ENCODE data around the gene APBB1IP. TPM values are rescaled to one million over a fixed set of nuclear protein-coding genes. Genes with fewer than 3 reads are reported as not detected.

APBB1IP gene
- total RNA-seq, 4 donors from 2014 or later, result 2.6 to 6.2 (median 5.1) TPM

DNA sequence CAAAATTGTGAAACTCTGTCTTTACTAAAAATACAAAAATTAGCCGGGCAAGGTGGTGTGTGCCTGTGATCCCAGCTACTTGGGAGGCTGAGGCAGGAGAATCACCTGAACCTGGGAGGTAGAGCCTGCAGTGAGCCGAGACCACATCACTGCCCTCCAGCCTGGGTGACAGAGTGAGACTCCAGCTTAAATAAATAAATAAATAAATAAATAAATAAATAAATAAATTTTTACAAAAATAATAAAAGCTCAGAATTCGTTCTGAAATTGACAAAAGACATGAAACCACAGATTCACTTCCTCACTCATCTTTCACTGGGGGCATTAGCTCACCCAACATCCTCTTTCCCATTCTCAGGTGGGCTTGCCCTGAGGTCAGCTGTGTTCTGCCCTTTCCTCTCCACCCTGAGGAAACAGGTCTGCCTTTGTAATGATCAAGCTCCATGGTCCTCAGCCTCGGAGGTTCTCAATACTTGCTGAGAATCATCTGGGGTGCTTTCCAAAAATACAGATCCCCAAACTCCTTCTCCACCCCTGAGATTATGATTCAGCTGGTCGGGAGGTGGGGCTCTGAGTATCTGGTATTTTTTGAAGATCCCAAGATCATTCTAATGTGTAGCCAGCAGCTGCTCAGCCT lies 29.2 kb upstream of the APBB1IP start:
- intact Hi-C loops (cut with DNase I), result no loop called here
- Histone ChIP-seq H3K9me3 (no peaks in the 10 kb centered on the region), H3K4me1 (no peaks in the 10 kb centered on the region), H3K36me3 (no peaks in the 10 kb centered on the region), H3K27me3 (no peaks in the 10 kb centered on the region), H3K4me3 (no peak overlapping the region), H3K27ac (replicated peaks in 1 of 4) (no peak overlapping the region)
- WGBS, result 68% methylated on average over 5 of the region's 5 CpGs
- TF ChIP-seq, protein P1, sequence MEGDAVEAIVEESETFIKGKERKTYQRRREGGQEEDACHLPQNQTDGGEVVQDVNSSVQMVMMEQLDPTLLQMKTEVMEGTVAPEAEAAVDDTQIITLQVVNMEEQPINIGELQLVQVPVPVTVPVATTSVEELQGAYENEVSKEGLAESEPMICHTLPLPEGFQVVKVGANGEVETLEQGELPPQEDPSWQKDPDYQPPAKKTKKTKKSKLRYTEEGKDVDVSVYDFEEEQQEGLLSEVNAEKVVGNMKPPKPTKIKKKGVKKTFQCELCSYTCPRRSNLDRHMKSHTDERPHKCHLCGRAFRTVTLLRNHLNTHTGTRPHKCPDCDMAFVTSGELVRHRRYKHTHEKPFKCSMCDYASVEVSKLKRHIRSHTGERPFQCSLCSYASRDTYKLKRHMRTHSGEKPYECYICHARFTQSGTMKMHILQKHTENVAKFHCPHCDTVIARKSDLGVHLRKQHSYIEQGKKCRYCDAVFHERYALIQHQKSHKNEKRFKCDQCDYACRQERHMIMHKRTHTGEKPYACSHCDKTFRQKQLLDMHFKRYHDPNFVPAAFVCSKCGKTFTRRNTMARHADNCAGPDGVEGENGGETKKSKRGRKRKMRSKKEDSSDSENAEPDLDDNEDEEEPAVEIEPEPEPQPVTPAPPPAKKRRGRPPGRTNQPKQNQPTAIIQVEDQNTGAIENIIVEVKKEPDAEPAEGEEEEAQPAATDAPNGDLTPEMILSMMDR (IDR thresholded peaks at IDR 0.05), result no peak
- TF ChIP-seq EP300 (IDR thresholded peaks at IDR 0.05) (no peak), POLR2AphosphoS5 (IDR thresholded peaks at IDR 0.05) (no peak), POLR2A (IDR thresholded peaks at IDR 0.05; ENCODE audit: low read depth) (no peak)
- DNase-seq (ENCODE audit: extremely low spot score), result no peak

DNA sequence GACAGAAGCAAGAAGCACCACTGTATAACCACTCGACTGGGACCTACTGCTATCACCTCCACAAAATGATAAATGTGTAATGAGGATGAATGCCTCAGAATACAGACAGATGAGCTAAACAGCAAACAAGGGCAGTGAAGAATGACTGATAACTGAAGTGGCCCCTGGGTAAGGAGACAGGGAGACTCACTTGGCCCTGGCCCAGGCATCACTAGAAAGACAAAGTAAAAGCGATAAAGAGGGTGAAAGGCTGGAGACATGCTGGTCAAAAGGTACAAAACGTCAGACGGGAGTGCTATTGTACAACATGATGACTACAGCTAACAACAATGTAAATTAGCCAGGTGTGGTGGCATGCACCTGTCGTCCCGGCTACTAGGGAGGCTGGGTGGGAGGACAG lies 27.8 kb upstream of the APBB1IP start:
- no peak overlapping the region for H3K4me3 ChIP-seq
- no peaks in the 10 kb centered on the region for H3K9me3 ChIP-seq
- H3K36me3 ChIP-seq, result no peaks in the 10 kb centered on the region
- TF ChIP-seq, protein P1 (IDR thresholded peaks at IDR 0.05), result no peak
- TF ChIP-seq POLR2A (IDR thresholded peaks at IDR 0.05; ENCODE audit: low read depth), result no peak
- no peak for TF ChIP-seq EP300 (IDR thresholded peaks at IDR 0.05)
- no peak for TF ChIP-seq POLR2AphosphoS5 (IDR thresholded peaks at IDR 0.05)
- intact Hi-C loops (cut with DNase I), result no loop called here
- no peaks in the 10 kb centered on the region for H3K4me1 ChIP-seq
- WGBS, result 68% methylated on average over 6 of the region's 6 CpGs
- H3K27me3 ChIP-seq, result no peaks in the 10 kb centered on the region
- DNase-seq (ENCODE audit: extremely low spot score), result peak; percentile 79
- H3K27ac ChIP-seq (replicated peaks in 1 of 4), result no peak overlapping the region

DNA sequence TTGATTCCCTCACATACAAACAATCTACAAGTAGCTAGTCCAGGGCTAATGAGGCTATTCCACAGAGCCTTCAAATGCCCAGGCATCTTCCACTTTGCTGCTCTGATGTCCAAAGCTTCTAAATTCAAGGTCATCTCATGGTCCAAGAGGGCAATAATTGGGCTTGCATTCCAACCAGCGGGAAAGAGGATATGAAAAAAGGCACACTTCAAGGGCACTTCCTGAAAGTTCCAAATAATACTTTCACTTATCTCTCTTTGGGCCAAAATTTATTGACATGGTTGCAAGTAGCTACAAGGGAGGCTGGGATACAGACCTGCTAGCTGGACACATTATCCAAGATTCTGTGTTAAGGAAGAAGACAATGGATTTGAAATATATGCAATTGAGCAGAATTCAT lies 25.2 kb upstream of the APBB1IP start:
- Histone ChIP-seq H3K36me3 (no peaks in the 10 kb centered on the region), H3K27ac (replicated peaks in 1 of 4) (no peak overlapping the region), H3K9me3 (no peaks in the 10 kb centered on the region), H3K4me3 (no peak overlapping the region), H3K27me3 (no peaks in the 10 kb centered on the region), H3K4me1 (no peaks in the 10 kb centered on the region)
- DNase-seq (ENCODE audit: extremely low spot score), result no peak
- intact Hi-C loops (cut with DNase I), result no loop called here
- 63% methylated on average over 1 of the region's 1 CpG for WGBS
- TF ChIP-seq, protein P1 (IDR thresholded peaks at IDR 0.05), result no peak
- TF ChIP-seq EP300 (IDR thresholded peaks at IDR 0.05) (no peak), POLR2AphosphoS5 (IDR thresholded peaks at IDR 0.05) (no peak), POLR2A (IDR thresholded peaks at IDR 0.05; ENCODE audit: low read depth) (no peak)

DNA sequence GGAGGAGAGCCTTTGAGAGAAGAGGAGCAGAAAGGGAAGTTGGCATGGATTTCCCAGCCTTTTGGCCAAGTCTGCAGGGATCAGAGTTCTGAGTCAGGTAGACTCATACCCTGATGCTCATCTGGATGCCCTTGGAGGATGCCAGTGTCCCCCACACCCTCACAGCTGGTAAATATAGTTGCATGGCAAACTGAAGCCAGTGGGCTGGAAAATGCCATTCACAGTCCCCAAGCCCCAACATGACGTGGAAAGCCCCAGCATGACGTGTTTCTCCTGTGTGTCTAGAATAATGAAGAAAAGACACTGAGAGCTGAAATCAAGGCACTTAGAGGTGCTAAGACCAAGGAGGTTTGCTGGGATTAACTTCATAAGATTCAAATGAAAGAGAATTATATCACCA lies 24.8 kb upstream of the APBB1IP start:
- no peak overlapping the region for H3K4me3 ChIP-seq
- intact Hi-C loops (cut with DNase I), result no loop called here
- 84% methylated on average over 2 of the region's 2 CpGs for WGBS
- TF ChIP-seq POLR2A (IDR thresholded peaks at IDR 0.05; ENCODE audit: low read depth), result no peak
- TF ChIP-seq EP300 (IDR thresholded peaks at IDR 0.05), result no peak
- H3K27me3 ChIP-seq, result no peaks in the 10 kb centered on the region
- H3K36me3 ChIP-seq, result no peaks in the 10 kb centered on the region
- no peak overlapping the region for H3K27ac ChIP-seq (replicated peaks in 1 of 4)
- no peaks in the 10 kb centered on the region for H3K9me3 ChIP-seq
- no peaks in the 10 kb centered on the region for H3K4me1 ChIP-seq
- DNase-seq (ENCODE audit: extremely low spot score), result no peak

DNA sequence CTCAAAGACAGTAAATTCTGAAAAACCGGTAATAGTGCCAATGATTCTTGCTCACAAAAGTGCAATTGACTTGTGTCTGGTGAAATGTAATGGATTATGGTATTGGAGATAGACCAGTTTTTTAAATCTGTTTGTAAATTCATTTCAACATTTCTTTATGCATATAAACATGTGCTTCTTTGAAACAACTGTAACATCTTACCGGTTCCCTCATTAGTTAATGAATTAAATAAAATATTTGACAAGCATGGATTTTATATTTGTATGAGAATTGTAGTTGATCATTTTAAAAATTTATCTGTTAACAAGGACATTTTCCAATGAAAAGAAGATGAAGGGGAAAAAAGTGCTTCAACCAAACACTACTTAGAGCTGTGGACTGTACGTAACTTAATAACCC lies 21.0 kb upstream of the APBB1IP start:
- intact Hi-C loops (cut with DNase I), result no loop called here
- no peaks in the 10 kb centered on the region for H3K36me3 ChIP-seq
- H3K27me3 ChIP-seq, result no peaks in the 10 kb centered on the region
- H3K9me3 ChIP-seq, result no peaks in the 10 kb centered on the region
- H3K4me1 ChIP-seq, result no peaks in the 10 kb centered on the region
- H3K4me3 ChIP-seq, result no peak overlapping the region
- 59% methylated on average over 3 of the region's 3 CpGs for WGBS
- no peak for TF ChIP-seq EP300 (IDR thresholded peaks at IDR 0.05)
- TF ChIP-seq POLR2AphosphoS5 (IDR thresholded peaks at IDR 0.05), result no peak
- TF ChIP-seq, protein P1 (IDR thresholded peaks at IDR 0.05), result no peak
- no peak for TF ChIP-seq POLR2A (IDR thresholded peaks at IDR 0.05; ENCODE audit: low read depth)
- H3K27ac ChIP-seq (replicated peaks in 1 of 4), result no peak overlapping the region
- DNase-seq (ENCODE audit: extremely low spot score), result no peak

Measured in esophagus muscularis mucosa (tissue), 4 donors.